Esophagus squamous epithelium (tissue), 4 donors: ENCODE data around the gene KANTR.

Source experiments
- POLR2A ChIP-seq, 4 donors: fragments of 450-650 bp; IDR thresholded peaks; one replicate each; pipeline ENCODE4 v1.6.1; 2017; ENCODE audit warnings: antibody characterized with exemption in 4 of 4, mild to moderate bottlenecking in 4 of 4, moderate library complexity in 3 of 4
- TF ChIP-seq, protein P1 (sequence below), 6 experiments: fragments of 450-650 bp in 4 of 6; fragments of 200-600 bp in 2 of 6; sonication (generic) in 2 of 6; IDR thresholded peaks; one replicate each; pipeline ENCODE4 v1.5.1; 2016 to 2019; ENCODE audit warnings: antibody characterized with exemption in 6 of 6, mild to moderate bottlenecking in 4 of 6, moderate library complexity in 4 of 6

DNA sequence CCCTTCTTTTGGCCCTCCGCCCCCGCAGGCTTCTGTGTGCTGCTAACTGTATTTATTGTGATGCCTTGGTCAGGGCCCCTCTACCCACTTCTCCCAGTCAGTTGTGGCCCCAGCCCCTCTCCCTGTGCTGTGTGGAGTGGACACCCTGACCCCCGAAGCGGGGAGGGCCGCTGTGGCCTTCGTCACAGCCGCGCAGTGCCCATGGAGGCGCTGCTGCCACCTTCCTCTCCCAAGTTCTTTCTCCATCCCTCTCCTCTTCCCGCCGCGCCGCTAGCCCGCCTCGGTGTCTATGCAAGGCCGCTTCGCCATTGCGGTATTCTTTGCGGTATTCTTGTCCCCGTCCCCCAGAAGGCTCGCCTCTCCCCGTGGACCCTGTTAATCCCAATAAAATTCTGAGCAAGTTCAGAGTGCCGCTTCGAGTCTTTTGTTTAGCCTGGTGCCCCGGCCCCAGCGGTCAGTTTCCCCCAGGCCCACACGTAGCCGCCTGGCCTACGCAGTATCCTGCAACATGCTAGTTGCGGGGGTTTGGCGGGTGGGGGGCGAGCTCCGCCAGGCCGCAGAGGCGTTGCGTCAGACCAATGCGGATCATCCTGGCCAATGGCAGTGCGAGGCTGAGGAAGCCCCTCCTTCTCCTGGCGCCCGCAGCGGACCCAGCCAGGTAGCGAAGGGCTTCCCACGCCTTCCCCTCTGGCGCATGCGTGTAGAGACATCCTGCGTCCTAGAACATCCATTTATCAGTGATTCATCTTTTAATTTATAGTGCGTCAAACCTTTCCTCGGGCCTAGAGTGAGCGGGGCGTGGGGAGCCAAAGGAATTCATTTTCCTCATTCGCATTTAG lies 5.6 kb upstream of the KANTR start:
- TF ChIP-seq, protein P1, sequence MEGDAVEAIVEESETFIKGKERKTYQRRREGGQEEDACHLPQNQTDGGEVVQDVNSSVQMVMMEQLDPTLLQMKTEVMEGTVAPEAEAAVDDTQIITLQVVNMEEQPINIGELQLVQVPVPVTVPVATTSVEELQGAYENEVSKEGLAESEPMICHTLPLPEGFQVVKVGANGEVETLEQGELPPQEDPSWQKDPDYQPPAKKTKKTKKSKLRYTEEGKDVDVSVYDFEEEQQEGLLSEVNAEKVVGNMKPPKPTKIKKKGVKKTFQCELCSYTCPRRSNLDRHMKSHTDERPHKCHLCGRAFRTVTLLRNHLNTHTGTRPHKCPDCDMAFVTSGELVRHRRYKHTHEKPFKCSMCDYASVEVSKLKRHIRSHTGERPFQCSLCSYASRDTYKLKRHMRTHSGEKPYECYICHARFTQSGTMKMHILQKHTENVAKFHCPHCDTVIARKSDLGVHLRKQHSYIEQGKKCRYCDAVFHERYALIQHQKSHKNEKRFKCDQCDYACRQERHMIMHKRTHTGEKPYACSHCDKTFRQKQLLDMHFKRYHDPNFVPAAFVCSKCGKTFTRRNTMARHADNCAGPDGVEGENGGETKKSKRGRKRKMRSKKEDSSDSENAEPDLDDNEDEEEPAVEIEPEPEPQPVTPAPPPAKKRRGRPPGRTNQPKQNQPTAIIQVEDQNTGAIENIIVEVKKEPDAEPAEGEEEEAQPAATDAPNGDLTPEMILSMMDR (IDR thresholded peaks at IDR 0.05): no peak
- TF ChIP-seq POLR2A (IDR thresholded peaks at IDR 0.05): peak in 2 of 4 donors; percentile 31 to 37
